ENCODE measurements around the gene MARK1. TPM values are rescaled to one million over a fixed set of nuclear protein-coding genes. Genes with fewer than 3 reads are reported as not detected.

MARK1 gene
- total RNA-seq, 4 donors from 2014 or later, result 11.1 to 12.9 (median 11.9) TPM

GRCh38 chr1:220573836-220574235 is 45.9 kb downstream of the MARK1 start:
- Histone ChIP-seq H3K27me3 (no peaks in the 10 kb centered on the region), H3K4me3 (no peak overlapping the region), H3K4me1 (no peaks in the 10 kb centered on the region), H3K9me3 (peaks cover 0 to 32% (median 14%) of the 10 kb centered on the region in 4 donors), H3K27ac (no peak overlapping the region), H3K36me3 (peaks cover 0 to 11% (median 0%) of the 10 kb centered on the region in 3 donors)
- TF ChIP-seq EP300 (IDR thresholded peaks at IDR 0.05), result no peak
- no peak for TF ChIP-seq POLR2A (IDR thresholded peaks at IDR 0.05)
- no peak for DNase-seq (ENCODE audit: low spot score in 2 of 2)

GRCh38 chr1:220575718-220576497 is 48.0 kb downstream of the MARK1 start:
- WGBS, 2 donors, result 96 to 99% methylated on average over 6 of the region's 6 CpGs
- no peak overlapping the region for H3K4me3 ChIP-seq
- DNase-seq (ENCODE audit: low spot score in 2 of 2), result no peak
- no peak overlapping the region for H3K27ac ChIP-seq
- no peak for TF ChIP-seq CTCF (IDR thresholded peaks at IDR 0.05)
- TF ChIP-seq POLR2A (IDR thresholded peaks at IDR 0.05), result no peak
- no peak for TF ChIP-seq EP300 (IDR thresholded peaks at IDR 0.05)
- H3K9me3 ChIP-seq, result peaks cover 0 to 32% (median 14%) of the 10 kb centered on the region in 4 donors
- peaks cover 0 to 11% (median 0%) of the 10 kb centered on the region in 3 donors for H3K36me3 ChIP-seq
- H3K4me1 ChIP-seq, result no peaks in the 10 kb centered on the region
- H3K27me3 ChIP-seq, result no peaks in the 10 kb centered on the region

- no peak for TF ChIP-seq EP300 (IDR thresholded peaks at IDR 0.05)
- TF ChIP-seq POLR2A (IDR thresholded peaks at IDR 0.05), result no peak
- TF ChIP-seq CTCF (IDR thresholded peaks at IDR 0.05), result no peak
- Histone ChIP-seq H3K4me1 (no peaks in the 10 kb centered on the region), H3K4me3 (no peak overlapping the region), H3K27ac (no peak overlapping the region), H3K27me3 (no peaks in the 10 kb centered on the region), H3K36me3 (peaks cover 0 to 11% (median 0%) of the 10 kb centered on the region in 3 donors), H3K9me3 (peaks cover 0 to 22% (median 13%) of the 10 kb centered on the region in 4 donors)
- no peak for DNase-seq (ENCODE audit: low spot score in 2 of 2)
- WGBS, 2 donors, result 85 to 93% methylated on average over 1 of the region's 1 CpG
Observed at GRCh38 chr1:220577926-220578325, 50.0 kb downstream of the MARK1 start.

- peaks cover 0 to 7% (median 0%) of the 10 kb centered on the region in 3 donors for H3K36me3 ChIP-seq
- no peak for DNase-seq (ENCODE audit: low spot score in 2 of 2)
- 78 to 82% methylated on average over 6 of the region's 6 CpGs for WGBS, 2 donors
- no peaks in the 10 kb centered on the region for H3K27me3 ChIP-seq
- H3K27ac ChIP-seq, result no peak overlapping the region
- TF ChIP-seq CTCF (IDR thresholded peaks at IDR 0.05) (no peak), EP300 (IDR thresholded peaks at IDR 0.05) (no peak), POLR2A (IDR thresholded peaks at IDR 0.05) (no peak)
- peaks cover 0 to 9% (median 4%) of the 10 kb centered on the region in 4 donors for H3K9me3 ChIP-seq
- no peak overlapping the region for H3K4me3 ChIP-seq
- H3K4me1 ChIP-seq, result no peaks in the 10 kb centered on the region
Observed at GRCh38 chr1:220579317-220579716, 51.4 kb downstream of the MARK1 start.

- TF ChIP-seq CTCF (IDR thresholded peaks at IDR 0.05), result no peak
- no peak for TF ChIP-seq POLR2A (IDR thresholded peaks at IDR 0.05)
- no peak for TF ChIP-seq EP300 (IDR thresholded peaks at IDR 0.05)
- Histone ChIP-seq H3K36me3 (peaks cover 0 to 11% (median 0%) of the 10 kb centered on the region in 3 donors), H3K27me3 (no peaks in the 10 kb centered on the region), H3K9me3 (no peaks in the 10 kb centered on the region), H3K27ac (no peak overlapping the region), H3K4me3 (no peak overlapping the region), H3K4me1 (no peaks in the 10 kb centered on the region)
- DNase-seq (ENCODE audit: low spot score in 2 of 2), result no peak
Observed at GRCh38 chr1:220592714-220593113, 64.8 kb downstream of the MARK1 start.

Measured in tibial nerve (tissue), 4 donors.